ENCODE data around the gene KANK4.
A peak's percentile ranks its signal among the peaks of the same experiment; 100 is the strongest.

Gene KANK4

GRCh38 chr1:62333441-62333840 is 14.2 kb upstream of the KANK4 start:
- in situ Hi-C loops (cut with HindIII; ENCODE audit: low sequenced_read_pairs), result no loop called here
- peak; percentile 33 for DNase-seq (ENCODE audit: low read depth, low spot score)

GRCh38 chr1:62327360-62328055 is 8.3 kb upstream of the KANK4 start:
- no peak overlapping the region for H3K4me3 ChIP-seq (ENCODE audit: low read depth, low read length)
- no peak for DNase-seq (ENCODE audit: low read depth, low spot score)
- in situ Hi-C loops (cut with HindIII; ENCODE audit: low sequenced_read_pairs), result no loop called here
- no peak for TF ChIP-seq CTCF (IDR thresholded peaks at IDR 0.05; ENCODE audit: low read depth, low read length)

More at GRCh38 chr1:62333441-62333840, 14.2 kb upstream of the KANK4 start:
- H3K4me3 ChIP-seq (ENCODE audit: low read depth, low read length), result no peak overlapping the region
- TF ChIP-seq CTCF (IDR thresholded peaks at IDR 0.05; ENCODE audit: low read depth, low read length), result no peak

- in situ Hi-C loops (cut with HindIII; ENCODE audit: low sequenced_read_pairs), result no loop called here
- no peak overlapping the region for H3K4me3 ChIP-seq (ENCODE audit: low read depth, low read length)
- peak; percentile 80 for DNase-seq (ENCODE audit: low read depth, low spot score)
- TF ChIP-seq CTCF (IDR thresholded peaks at IDR 0.05; ENCODE audit: low read depth, low read length), result no peak
Measured at GRCh38 chr1:62325681-62326080, 6.4 kb upstream of the KANK4 start.

GRCh38 chr1:62325081-62325480 is 5.8 kb upstream of the KANK4 start:
- in situ Hi-C loops (cut with HindIII; ENCODE audit: low sequenced_read_pairs), result no loop called here
- DNase-seq (ENCODE audit: low read depth, low spot score), result peak; percentile 43
- TF ChIP-seq CTCF (IDR thresholded peaks at IDR 0.05; ENCODE audit: low read depth, low read length), result no peak
- no peak overlapping the region for H3K4me3 ChIP-seq (ENCODE audit: low read depth, low read length)

GRCh38 chr1:62321446-62321845 is 2.2 kb upstream of the KANK4 start:
- DNase-seq (ENCODE audit: low read depth, low spot score), result peak; percentile 69
- no peak for TF ChIP-seq CTCF (IDR thresholded peaks at IDR 0.05; ENCODE audit: low read depth, low read length)
- no peak overlapping the region for H3K4me3 ChIP-seq (ENCODE audit: low read depth, low read length)
- in situ Hi-C loops (cut with HindIII; ENCODE audit: low sequenced_read_pairs), result no loop called here

- in situ Hi-C loops (cut with HindIII; ENCODE audit: low sequenced_read_pairs), result no loop called here
- H3K4me3 ChIP-seq (ENCODE audit: low read depth, low read length), result no peak overlapping the region
- no peak for DNase-seq (ENCODE audit: low read depth, low spot score)
- no peak for TF ChIP-seq CTCF (IDR thresholded peaks at IDR 0.05; ENCODE audit: low read depth, low read length)
Measured at GRCh38 chr1:62318320-62318755, 896 bp downstream of the KANK4 start.
